MCF 10A (cell line): Measurements from ENCODE around the gene PLAGL2. TPM values are rescaled to one million over a fixed set of nuclear protein-coding genes. Genes with fewer than 3 reads are reported as not detected.

Experiments
- Bru-seq: library from RNA; stranded (reverse); fragments of 400-500 nt; gene quantifications from one replicate; lab custom pipeline; 2021; lab: Mats Ljungman, UMichigan
- BruChase-seq, 2 experiments: library from RNA; stranded (reverse); fragments of 400-500 nt; gene quantifications; one replicate each; lab custom pipeline; 2021; lab: Mats Ljungman, UMichigan
- BruUV-seq: library from RNA; stranded (reverse); fragments of 400-500 nt; replicated peaks from 2 replicates; lab custom pipeline; 2021; lab: Mats Ljungman, UMichigan
- CTCF ChIA-PET: fragments of 300-600 bp; sonication (Branson Sonifier 250); formaldehyde crosslinking; extraction: SDS; loops from one replicate; lab custom pipeline; 2021; ENCODE audit warnings: antibody characterized with exemption, inconsistent platforms; lab: Yijun Ruan, JAX
- POLR2A ChIA-PET: fragments of 300-600, 350-650 bp; sonication (Branson Sonifier 250); formaldehyde crosslinking; extraction: SDS; loops from one replicate; lab custom pipeline; 2020; ENCODE audit warnings: antibody characterized with exemption, inconsistent platforms; lab: Yijun Ruan, JAX
- DNase-seq: peaks from one replicate; pipeline ENCODE4 v3.0.0-alpha.2; 2018; ENCODE audit not compliant: unreplicated experiment
- H3K27ac Mint-ChIP-seq: one replicate; pipeline ENCODE4 v1.8.0; 2022; ENCODE audit warnings: mild to moderate bottlenecking, low read depth, mixed read lengths; ENCODE audit not compliant: unreplicated experiment
- H3K27me3 Mint-ChIP-seq: one replicate; pipeline ENCODE4 v1.8.0; 2022; ENCODE audit warnings: mixed read lengths; ENCODE audit not compliant: insufficient read depth, unreplicated experiment
- H3K36me3 Mint-ChIP-seq: one replicate; pipeline ENCODE4 v1.8.0; 2022; ENCODE audit warnings: mild to moderate bottlenecking, moderate library complexity, mixed read lengths; ENCODE audit not compliant: insufficient read depth, unreplicated experiment
- H3K4me1 Mint-ChIP-seq: one replicate; pipeline ENCODE4 v1.8.0; 2022; ENCODE audit warnings: mixed read lengths; ENCODE audit not compliant: insufficient read depth, unreplicated experiment
- H3K4me3 Mint-ChIP-seq: one replicate; pipeline ENCODE4 v1.8.0; 2022; ENCODE audit warnings: mild to moderate bottlenecking, moderate library complexity, mixed read lengths; ENCODE audit not compliant: unreplicated experiment
- H3K9me3 Mint-ChIP-seq: one replicate; pipeline ENCODE4 v1.8.0; 2022; ENCODE audit warnings: mixed read lengths; ENCODE audit not compliant: unreplicated experiment
- intact Hi-C: fragments of 100-400 bp; cut with micrococcal nuclease; formaldehyde crosslinking; loops from 2 replicates; pipeline ENCODE4 v1.14.1; 2022
- long read RNA-seq: library from polyadenylated mRNA; stranded (forward); transcript quantifications from one replicate; pipeline ENCODE4 v2.0.0, GENCODE V29; 2022
- total RNA-seq: library from RNA; stranded (reverse); gene quantifications from 2 replicates; pipeline ENCODE4 v1.2.3, GENCODE V29; 2022
- TF ChIP-seq, protein P1 (sequence below): fragments of 200-600 bp; IDR thresholded peaks from one replicate; pipeline ENCODE4 v1.8.0; 2022; ENCODE audit warnings: antibody characterized with exemption, mild to moderate bottlenecking; ENCODE audit not compliant: unreplicated experiment

PLAGL2 gene, protein sequence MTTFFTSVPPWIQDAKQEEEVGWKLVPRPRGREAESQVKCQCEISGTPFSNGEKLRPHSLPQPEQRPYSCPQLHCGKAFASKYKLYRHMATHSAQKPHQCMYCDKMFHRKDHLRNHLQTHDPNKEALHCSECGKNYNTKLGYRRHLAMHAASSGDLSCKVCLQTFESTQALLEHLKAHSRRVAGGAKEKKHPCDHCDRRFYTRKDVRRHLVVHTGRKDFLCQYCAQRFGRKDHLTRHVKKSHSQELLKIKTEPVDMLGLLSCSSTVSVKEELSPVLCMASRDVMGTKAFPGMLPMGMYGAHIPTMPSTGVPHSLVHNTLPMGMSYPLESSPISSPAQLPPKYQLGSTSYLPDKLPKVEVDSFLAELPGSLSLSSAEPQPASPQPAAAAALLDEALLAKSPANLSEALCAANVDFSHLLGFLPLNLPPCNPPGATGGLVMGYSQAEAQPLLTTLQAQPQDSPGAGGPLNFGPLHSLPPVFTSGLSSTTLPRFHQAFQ
- 18.4 and 18.6 TPM in 2 replicates for total RNA-seq
- percentile 91 among the genes with signal in this experiment for Bru-seq, nascent RNA
- BruChase-seq, experiment 1, labeled RNA remaining after a 6-hour chase: percentile 75 among the genes with signal in this experiment
- percentile 95 among the genes with signal in this experiment for BruChase-seq, experiment 2, labeled RNA remaining after a 2-hour chase
- long read RNA-seq, full-length matches to known transcripts: 7 of 19 reads
- long read RNA-seq, partial matches to known transcripts: 0 of 19 reads
- long read RNA-seq, other reads (novel, unspliced or antisense): 12 of 19 reads

DNA sequence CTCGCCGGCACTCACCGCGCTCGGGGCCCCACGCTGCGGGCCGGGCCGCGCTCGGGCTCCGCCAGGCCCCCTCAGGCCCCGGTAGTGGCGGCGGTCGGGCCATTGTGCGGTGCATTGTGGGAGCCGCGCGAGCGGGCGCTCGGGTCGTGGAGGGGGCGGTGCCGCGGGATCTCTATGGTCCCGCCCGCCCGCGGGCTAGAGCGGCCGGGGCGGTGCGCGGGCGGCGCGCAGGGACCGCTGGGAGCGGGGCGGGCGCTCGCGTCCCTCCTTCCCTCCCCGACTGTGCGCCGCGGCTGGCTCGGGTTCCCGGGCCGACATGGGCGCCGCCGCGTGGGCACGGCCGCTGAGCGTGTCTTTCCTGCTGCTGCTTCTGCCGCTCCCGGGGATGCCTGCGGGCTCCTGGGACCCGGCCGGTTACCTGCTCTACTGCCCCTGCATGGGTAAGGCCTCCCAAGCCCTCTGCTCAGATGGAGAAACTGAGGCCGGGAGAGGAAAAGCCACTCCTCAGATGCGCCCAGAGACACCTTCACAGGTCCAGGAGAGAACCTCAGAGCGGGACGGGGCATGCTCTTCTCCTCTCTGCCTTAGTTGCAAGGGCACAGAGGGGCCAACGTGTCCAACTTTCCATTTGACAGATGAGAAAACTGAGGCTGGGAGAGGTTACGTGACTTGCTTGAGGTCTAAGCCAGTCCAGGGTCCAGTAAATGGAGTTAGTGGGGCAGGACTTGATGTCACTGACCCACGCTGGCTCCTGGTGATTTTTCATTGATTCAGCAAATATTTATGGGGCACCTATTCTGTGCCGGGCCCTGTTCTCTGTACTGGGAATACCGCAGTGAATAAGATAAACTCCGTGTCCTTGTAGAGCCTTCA lies at the start of gene PLAGL2, which contains the start of gene POFUT1:
PLAGL2 (minus strand) TSS at position 118 of the 873 bp plus-strand sequence. CDS start 5,565 bp downstream, outside the sequence.
POFUT1 (plus strand) TSS at position 255 of the 873 bp plus-strand sequence; CDS start at position 317, 62 bp downstream.
- peaks cover 33% of the 10 kb centered on the region for H3K36me3 Mint-ChIP-seq
- no peaks in the 10 kb centered on the region for H3K9me3 Mint-ChIP-seq

DNA sequence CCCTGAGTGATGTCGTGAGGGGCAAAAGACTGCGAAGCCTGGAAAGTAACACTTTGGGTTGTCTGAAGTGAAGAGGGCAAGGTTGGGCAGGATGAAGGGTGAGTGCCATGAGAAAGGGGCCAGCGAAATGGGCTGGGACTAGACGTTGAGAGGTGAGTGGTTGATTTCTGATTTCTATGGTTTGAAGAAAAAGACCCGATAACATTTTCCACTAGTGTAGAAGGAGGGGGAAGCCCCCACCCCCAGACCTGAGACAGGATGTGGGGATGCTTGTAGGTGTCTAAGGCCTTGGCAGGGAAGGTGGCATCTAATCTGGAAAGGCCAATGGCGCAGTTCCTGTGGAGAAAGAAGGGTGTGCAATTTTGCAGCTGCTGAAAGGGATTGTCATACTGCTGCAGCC lies 44.6 kb upstream of the PLAGL2 start:
- DNase-seq: no peak
- H3K27ac Mint-ChIP-seq: no peak overlapping the region
- BruUV-seq: no TSS peak
- H3K36me3 Mint-ChIP-seq: no peaks in the 10 kb centered on the region
- H3K4me1 Mint-ChIP-seq: no peaks in the 10 kb centered on the region
- POLR2A ChIA-PET: no interaction called here
- CTCF ChIA-PET: no interaction called here
- H3K9me3 Mint-ChIP-seq: no peaks in the 10 kb centered on the region
- TF ChIP-seq, protein P1, sequence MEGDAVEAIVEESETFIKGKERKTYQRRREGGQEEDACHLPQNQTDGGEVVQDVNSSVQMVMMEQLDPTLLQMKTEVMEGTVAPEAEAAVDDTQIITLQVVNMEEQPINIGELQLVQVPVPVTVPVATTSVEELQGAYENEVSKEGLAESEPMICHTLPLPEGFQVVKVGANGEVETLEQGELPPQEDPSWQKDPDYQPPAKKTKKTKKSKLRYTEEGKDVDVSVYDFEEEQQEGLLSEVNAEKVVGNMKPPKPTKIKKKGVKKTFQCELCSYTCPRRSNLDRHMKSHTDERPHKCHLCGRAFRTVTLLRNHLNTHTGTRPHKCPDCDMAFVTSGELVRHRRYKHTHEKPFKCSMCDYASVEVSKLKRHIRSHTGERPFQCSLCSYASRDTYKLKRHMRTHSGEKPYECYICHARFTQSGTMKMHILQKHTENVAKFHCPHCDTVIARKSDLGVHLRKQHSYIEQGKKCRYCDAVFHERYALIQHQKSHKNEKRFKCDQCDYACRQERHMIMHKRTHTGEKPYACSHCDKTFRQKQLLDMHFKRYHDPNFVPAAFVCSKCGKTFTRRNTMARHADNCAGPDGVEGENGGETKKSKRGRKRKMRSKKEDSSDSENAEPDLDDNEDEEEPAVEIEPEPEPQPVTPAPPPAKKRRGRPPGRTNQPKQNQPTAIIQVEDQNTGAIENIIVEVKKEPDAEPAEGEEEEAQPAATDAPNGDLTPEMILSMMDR: no peak
- H3K27me3 Mint-ChIP-seq: peaks cover 12% of the 10 kb centered on the region
- intact Hi-C loops: no loop called here
- H3K4me3 Mint-ChIP-seq: no peak overlapping the region

More for the DNA sequence above, at the start of gene PLAGL2, which contains the start of gene POFUT1:
- BruUV-seq: TSS peak; percentile 21
- peaks cover 64% of the 10 kb centered on the region for H3K4me1 Mint-ChIP-seq
- no peaks in the 10 kb centered on the region for H3K27me3 Mint-ChIP-seq
- peak within 1 kb of the TSS; percentile 100 for H3K27ac Mint-ChIP-seq
- CTCF ChIA-PET: no interaction called here
- POLR2A ChIA-PET: interaction anchor here (0.6 to 2.6 kb wide), 5 partner anchors 9 to 150 kb away, joined by 3 to 13 read pairs (median 4); partner anchors contain the start of gene TM9SF4
- intact Hi-C loops: loop anchor here (2.0 to 5.0 kb wide), 5 partner anchors 53 to 386 kb away; partner anchors contain the start of gene ASXL1
- TF ChIP-seq, protein P1: no peak
- peak; percentile 86 for DNase-seq
- H3K4me3 Mint-ChIP-seq: peak within 1 kb of the TSS; percentile 100

GRCh38 chr20:32251470-32251869 lies 43.9 kb upstream of the PLAGL2 start:
- ChIA-PET POLR2A (no interaction called here), CTCF (no interaction called here)
- TF ChIP-seq, protein P1: no peak
- Mint-ChIP-seq H3K4me1 (no peaks in the 10 kb centered on the region), H3K9me3 (no peaks in the 10 kb centered on the region), H3K36me3 (no peaks in the 10 kb centered on the region), H3K4me3 (no peak overlapping the region), H3K27ac (no peak overlapping the region), H3K27me3 (peaks cover 12% of the 10 kb centered on the region)
- no TSS peak for BruUV-seq
- DNase-seq: no peak
- intact Hi-C loops: no loop called here
